Tibial artery (tissue), 4 donors: ENCODE results near the gene RBP3.
A peak's percentile ranks its signal among the peaks of the same experiment; 100 is the strongest.

ENCODE experiments used
- DNase-seq, 2 donors: peaks; one replicate each; pipeline ENCODE4 v3.0.0-alpha.2; 2019
- H3K27ac ChIP-seq, 2 donors: fragments of 200-600 bp; sonication (generic) in 1 of 2; 1 replicate in 1 of 2; 2 replicates in 1 of 2; pipeline ENCODE4 v1.5.1; 2018 to 2019; ENCODE audit warnings: mild to moderate bottlenecking in 1 of 2
- H3K27me3 ChIP-seq, 2 donors: fragments of 200-600 bp; sonication (generic) in 1 of 2; one replicate each; pipeline versions ENCODE4 v1.5.1 to v1.6.0; 2016 to 2019
- H3K36me3 ChIP-seq, 3 donors: fragments of 200-600 bp; sonication (generic) in 2 of 3; one replicate each; pipeline ENCODE4 v1.5.1; 2016 to 2019; ENCODE audit warnings: mild to moderate bottlenecking in 2 of 3
- H3K4me1 ChIP-seq, 4 donors: fragments of 200-600 bp; sonication (generic) in 2 of 4; 1 replicate in 3 of 4; 2 replicates in 1 of 4; pipeline ENCODE4 v1.5.1; 2016 to 2019
- H3K4me3 ChIP-seq, 2 donors: fragments of 200-600 bp; sonication (generic) in 1 of 2; 1 replicate in 1 of 2; 2 replicates in 1 of 2; pipeline ENCODE4 v1.5.1; 2018 to 2019; ENCODE audit warnings: mild to moderate bottlenecking in 2 of 2
- H3K9me3 ChIP-seq, 3 donors: fragments of 200-600 bp; sonication (generic) in 1 of 3; one replicate each; pipeline ENCODE4 v1.5.1; 2016 to 2019
- CTCF ChIP-seq, 2 experiments: fragments of 200-600 bp in 1 of 2; fragments of 450-650 bp in 1 of 2; IDR thresholded peaks; one replicate each; pipeline ENCODE4 v1.5.1; 2017 to 2019; ENCODE audit warnings: antibody characterized with exemption in 2 of 2, mild to moderate bottlenecking in 1 of 2, moderate library complexity in 1 of 2
- intact Hi-C: fragments of 100-400 bp; cut with DNase I; formaldehyde crosslinking; loops from one replicate; pipeline ENCODE4 v1.15.0; 2023; ENCODE audit warnings: low total_unique reads

The RBP3 gene

GRCh38 chr10:47364366-47364765, 16.2 kb downstream of the RBP3 start:
- Histone ChIP-seq H3K9me3 (no peaks in the 10 kb centered on the region), H3K4me1 (peaks cover 0 to 5% (median 0%) of the 10 kb centered on the region in 4 donors), H3K36me3 (no peaks in the 10 kb centered on the region), H3K4me3 (no peak overlapping the region), H3K27me3 (no peaks in the 10 kb centered on the region), H3K27ac (no peak overlapping the region)
- no peak for TF ChIP-seq CTCF (IDR thresholded peaks at IDR 0.05)
- intact Hi-C loops, result no loop called here
- DNase-seq, result peak in 1 of 2 donors; percentile 6

- intact Hi-C loops, result no loop called here
- Histone ChIP-seq H3K27ac (no peak overlapping the region), H3K4me3 (no peak overlapping the region), H3K27me3 (no peaks in the 10 kb centered on the region), H3K4me1 (peaks cover 0 to 5% (median 0%) of the 10 kb centered on the region in 4 donors), H3K36me3 (no peaks in the 10 kb centered on the region), H3K9me3 (no peaks in the 10 kb centered on the region)
- TF ChIP-seq CTCF (IDR thresholded peaks at IDR 0.05), result no peak
- peak in 1 of 2 donors; percentile 49 for DNase-seq
These were observed 16.7 kb downstream of the RBP3 start for GRCh38 chr10:47364911-47365310.

GRCh38 chr10:47365431-47366180, 17.4 kb downstream of the RBP3 start:
- peak in 1 of 2 donors; percentile 53 for DNase-seq
- intact Hi-C loops, result no loop called here

GRCh38 chr10:47366181-47366631, 18.0 kb downstream of the RBP3 start:
- Histone ChIP-seq H3K4me1 (peaks cover 0 to 12% (median 5%) of the 10 kb centered on the region in 4 donors), H3K36me3 (no peaks in the 10 kb centered on the region), H3K9me3 (no peaks in the 10 kb centered on the region), H3K4me3 (no peak overlapping the region), H3K27me3 (no peaks in the 10 kb centered on the region), H3K27ac (no peak overlapping the region)
- intact Hi-C loops, result no loop called here
- DNase-seq, result peak in 1 of 2 donors; percentile 38
- TF ChIP-seq CTCF (IDR thresholded peaks at IDR 0.05), result no peak

More at GRCh38 chr10:47365431-47366180, 17.4 kb downstream of the RBP3 start:
- Histone ChIP-seq H3K27me3 (no peaks in the 10 kb centered on the region), H3K36me3 (no peaks in the 10 kb centered on the region), H3K4me1 (peaks cover 0 to 7% (median 1%) of the 10 kb centered on the region in 4 donors), H3K4me3 (no peak overlapping the region), H3K27ac (no peak overlapping the region), H3K9me3 (no peaks in the 10 kb centered on the region)
- no peak for TF ChIP-seq CTCF (IDR thresholded peaks at IDR 0.05)

GRCh38 chr10:47366731-47367460, 18.7 kb downstream of the RBP3 start:
- Histone ChIP-seq H3K4me1 (peaks cover 0 to 19% (median 5%) of the 10 kb centered on the region in 4 donors), H3K27me3 (no peaks in the 10 kb centered on the region), H3K4me3 (no peak overlapping the region), H3K36me3 (no peaks in the 10 kb centered on the region), H3K9me3 (no peaks in the 10 kb centered on the region), H3K27ac (no peak overlapping the region)
- DNase-seq, result peak in 1 of 2 donors; percentile 19
- intact Hi-C loops, result no loop called here
- TF ChIP-seq CTCF (IDR thresholded peaks at IDR 0.05), result no peak
